HepG2 (cell line): Measurements from ENCODE around the gene RAPGEF6. TPM values are rescaled to one million over a fixed set of nuclear protein-coding genes. Genes with fewer than 3 reads are reported as not detected.

ENCODE experiments used
- ATAC-seq: fragments of 200-7000 bp; cut with Tn5 transposase; 3 replicates; pipeline ENCODE4 v1.9.1; 2020; ENCODE audit warnings: mild to moderate bottlenecking, moderate library complexity
- BruUV-seq: library from RNA; stranded (reverse); fragments of 400-500 nt; replicated peaks from 2 replicates; lab custom pipeline; 2021; lab: Mats Ljungman, UMichigan
- CTCF ChIA-PET: fragments of 300-600 bp; formaldehyde crosslinking; extraction: SDS; loops from one replicate; lab custom pipeline; 2021; ENCODE audit warnings: low total read pairs, inconsistent platforms, low intra/inter-chr PET ratio; lab: Yijun Ruan, JAX
- POLR2A ChIA-PET: fragments of 350-600 bp; sonication (Branson Sonifier 250); formaldehyde crosslinking; loops from one replicate; lab custom pipeline; 2020; ENCODE audit warnings: antibody characterized with exemption, inconsistent platforms; lab: Yijun Ruan, JAX
- DNase-seq: peaks from one replicate; pipeline ENCODE4 v3.0.0-alpha.2; 2015; ENCODE audit warnings: low spot score
- FAIRE-seq: peaks from 3 replicates; lab custom pipeline; 2011; peaks lifted over from hg19 to GRCh38; lab: Jason Lieb, UNC
- H2AFZ ChIP-seq: one replicate; pipeline ENCODE4 v1.6.1; 2011; ENCODE audit warnings: low read length, inconsistent platforms
- H3K27ac ChIP-seq: fragments of 300-600 bp; 3 replicates; pipeline ENCODE4 v1.8.0; 2011; ENCODE audit warnings: mixed run types, mild to moderate bottlenecking, mixed read lengths, low read length, inconsistent platforms; ENCODE audit not compliant: insufficient read depth; ENCODE audit errors: extremely low read length
- H3K27me3 ChIP-seq, 2 experiments: fragments of 200-600 bp in 1 of 2; 2 replicates in 1 of 2; 3 replicates in 1 of 2; pipeline versions ENCODE4 v1.6.0 to v1.8.0; 2011; ENCODE audit warnings: low read length in 2 of 2, mild to moderate bottlenecking in 2 of 2, moderate library complexity in 2 of 2, inconsistent platforms in 1 of 2; ENCODE audit not compliant: insufficient read depth in 2 of 2, control insufficient read depth in 1 of 2
- H3K36me3 ChIP-seq, 2 experiments: fragments of 200-600 bp in 1 of 2; replicated peaks in 1 of 2; 2 replicates in 1 of 2; 3 replicates in 1 of 2; pipeline versions ENCODE4 v1.5.1 to v1.8.0; 2011; ENCODE audit warnings: low read length in 2 of 2, inconsistent platforms in 1 of 2; ENCODE audit not compliant: insufficient read depth in 2 of 2, control insufficient read depth in 1 of 2
- H3K4me1 ChIP-seq: 2 replicates; pipeline ENCODE4 v1.5.1; 2012; ENCODE audit warnings: low read length, inconsistent platforms; ENCODE audit not compliant: insufficient read depth
- H3K4me2 ChIP-seq: 2 replicates; pipeline ENCODE4 v1.6.0; 2011; ENCODE audit warnings: low read depth, low read length, inconsistent platforms
- H3K4me3 ChIP-seq, 3 experiments: fragments of 200-600 bp in 1 of 3; sonication (generic), shearing (Covaris generic) in 1 of 3; replicated peaks in 1 of 3; 2 replicates each; pipeline ENCODE4 v1.5.1; 2011 to 2016; ENCODE audit warnings: low read length in 3 of 3, inconsistent platforms in 2 of 3, low read depth in 2 of 3, mild to moderate bottlenecking in 2 of 3, control low read depth in 1 of 3, mixed read lengths in 1 of 3; ENCODE audit not compliant: insufficient read depth in 1 of 3
- H3K79me2 ChIP-seq: one replicate; pipeline ENCODE4 v1.6.1; 2011; ENCODE audit warnings: low read length, inconsistent platforms; ENCODE audit not compliant: insufficient read depth
- H3K9ac ChIP-seq: 2 replicates; pipeline ENCODE4 v1.6.0; 2011; ENCODE audit warnings: mild to moderate bottlenecking, low read depth, low read length, inconsistent platforms; ENCODE audit not compliant: insufficient read depth
- H3K9me3 ChIP-seq: 2 replicates; pipeline ENCODE4 v1.5.1; 2012; ENCODE audit warnings: mild to moderate bottlenecking, low read length
- H4K20me1 ChIP-seq: 2 replicates; pipeline ENCODE4 v1.6.0; 2011; ENCODE audit warnings: inconsistent platforms, mild to moderate bottlenecking, low read length, moderate library complexity; ENCODE audit not compliant: insufficient read depth
- AHDC1 ChIP-seq: sonication (generic); formaldehyde crosslinking; IDR thresholded peaks from 2 replicates; pipeline ENCODE4 v1.5.1; 2020; ENCODE audit warnings: mild to moderate bottlenecking, missing genetic modification reagents, borderline replicate concordance
- MAFK ChIP-seq, 2 experiments: IDR thresholded peaks in 1 of 2; conservative IDR thresholded peaks in 1 of 2; 2 replicates each; pipeline ENCODE4 v1.6.1; 2011; ENCODE audit warnings: improper control_type of control experiment in 2 of 2, low read length in 2 of 2
- RBM22 ChIP-seq: fragments of 200-400 bp; formaldehyde crosslinking; optimal IDR thresholded peaks from 2 replicates; pipeline ENCODE3; 2017; ENCODE audit warnings: mild to moderate bottlenecking, low read length, moderate library complexity
- ZNF484 ChIP-seq: sonication (generic); formaldehyde crosslinking; IDR thresholded peaks from 2 replicates; pipeline ENCODE4 v1.5.1; 2020; ENCODE audit warnings: mild to moderate bottlenecking, low read depth, missing genetic modification reagents, borderline replicate concordance
- WGBS: methylation state at CpG from one replicate; pipeline ENCODE4 v1.1.6; 2017; ENCODE audit warnings: low lambda C conversion rate; 5-methylcytosine and 5-hydroxymethylcytosine counted together
- in situ Hi-C: cut with HindIII; loops from 2 replicates; pipeline ENCODE4 v1.10.0; 2017; ENCODE audit warnings: low pct_unique_long_range_greater_than_20kb; ENCODE audit not compliant: extremely low pct_ligation_motif_present
- intact Hi-C: fragments of 100-400 bp; cut with micrococcal nuclease; formaldehyde crosslinking; loops from one replicate; pipeline ENCODE4 v1.10.0; 2022; ENCODE audit not compliant: unreplicated experiment
- polyA plus RNA-seq, 8 experiments: library from polyadenylated mRNA; depleted of rRNA in 3 of 8; stranded (reverse) in 7 of 8; unstranded in 1 of 8; fragments of >200 nt; fragmentation: Illumina TruSeq in 4 of 8; extraction: Trizol in 4 of 8; gene quantifications; 2 replicates each; pipeline versions ENCODE4 v1.2.1 to v1.2.3, GENCODE V29; 2011 to 2016; ENCODE audit warnings: low read depth in 4 of 8, missing spikeins in 1 of 8, mixed read lengths in 1 of 8; ENCODE audit not compliant: insufficient read depth in 1 of 8
- total RNA-seq, 5 experiments: library from RNA; depleted of rRNA; stranded (reverse); fragments of >200 nt; fragmentation: Illumina TruSeq; extraction: Trizol; gene quantifications; 2 replicates each; pipeline ENCODE4 v1.2.3, GENCODE V29; 2016; ENCODE audit warnings: low read depth in 1 of 5
- TF ChIP-seq, protein P1 (sequence below): sonication (generic); formaldehyde crosslinking; IDR thresholded peaks from 2 replicates; pipeline ENCODE4 v1.9.0; 2021; ENCODE audit warnings: mild to moderate bottlenecking, missing genetic modification reagents
- TF ChIP-seq, protein P2 (sequence below): IDR thresholded peaks from 2 replicates; pipeline ENCODE4 v1.6.1; 2016; ENCODE audit warnings: low read depth

The RAPGEF6 gene
- total and polyA plus RNA-seq, 2 of the 13 experiments (the other 11 are each of a cell fraction or from before 2014, with no cell fraction given) = 7.7 to 24.6 TPM

- TF ChIP-seq, protein P1, sequence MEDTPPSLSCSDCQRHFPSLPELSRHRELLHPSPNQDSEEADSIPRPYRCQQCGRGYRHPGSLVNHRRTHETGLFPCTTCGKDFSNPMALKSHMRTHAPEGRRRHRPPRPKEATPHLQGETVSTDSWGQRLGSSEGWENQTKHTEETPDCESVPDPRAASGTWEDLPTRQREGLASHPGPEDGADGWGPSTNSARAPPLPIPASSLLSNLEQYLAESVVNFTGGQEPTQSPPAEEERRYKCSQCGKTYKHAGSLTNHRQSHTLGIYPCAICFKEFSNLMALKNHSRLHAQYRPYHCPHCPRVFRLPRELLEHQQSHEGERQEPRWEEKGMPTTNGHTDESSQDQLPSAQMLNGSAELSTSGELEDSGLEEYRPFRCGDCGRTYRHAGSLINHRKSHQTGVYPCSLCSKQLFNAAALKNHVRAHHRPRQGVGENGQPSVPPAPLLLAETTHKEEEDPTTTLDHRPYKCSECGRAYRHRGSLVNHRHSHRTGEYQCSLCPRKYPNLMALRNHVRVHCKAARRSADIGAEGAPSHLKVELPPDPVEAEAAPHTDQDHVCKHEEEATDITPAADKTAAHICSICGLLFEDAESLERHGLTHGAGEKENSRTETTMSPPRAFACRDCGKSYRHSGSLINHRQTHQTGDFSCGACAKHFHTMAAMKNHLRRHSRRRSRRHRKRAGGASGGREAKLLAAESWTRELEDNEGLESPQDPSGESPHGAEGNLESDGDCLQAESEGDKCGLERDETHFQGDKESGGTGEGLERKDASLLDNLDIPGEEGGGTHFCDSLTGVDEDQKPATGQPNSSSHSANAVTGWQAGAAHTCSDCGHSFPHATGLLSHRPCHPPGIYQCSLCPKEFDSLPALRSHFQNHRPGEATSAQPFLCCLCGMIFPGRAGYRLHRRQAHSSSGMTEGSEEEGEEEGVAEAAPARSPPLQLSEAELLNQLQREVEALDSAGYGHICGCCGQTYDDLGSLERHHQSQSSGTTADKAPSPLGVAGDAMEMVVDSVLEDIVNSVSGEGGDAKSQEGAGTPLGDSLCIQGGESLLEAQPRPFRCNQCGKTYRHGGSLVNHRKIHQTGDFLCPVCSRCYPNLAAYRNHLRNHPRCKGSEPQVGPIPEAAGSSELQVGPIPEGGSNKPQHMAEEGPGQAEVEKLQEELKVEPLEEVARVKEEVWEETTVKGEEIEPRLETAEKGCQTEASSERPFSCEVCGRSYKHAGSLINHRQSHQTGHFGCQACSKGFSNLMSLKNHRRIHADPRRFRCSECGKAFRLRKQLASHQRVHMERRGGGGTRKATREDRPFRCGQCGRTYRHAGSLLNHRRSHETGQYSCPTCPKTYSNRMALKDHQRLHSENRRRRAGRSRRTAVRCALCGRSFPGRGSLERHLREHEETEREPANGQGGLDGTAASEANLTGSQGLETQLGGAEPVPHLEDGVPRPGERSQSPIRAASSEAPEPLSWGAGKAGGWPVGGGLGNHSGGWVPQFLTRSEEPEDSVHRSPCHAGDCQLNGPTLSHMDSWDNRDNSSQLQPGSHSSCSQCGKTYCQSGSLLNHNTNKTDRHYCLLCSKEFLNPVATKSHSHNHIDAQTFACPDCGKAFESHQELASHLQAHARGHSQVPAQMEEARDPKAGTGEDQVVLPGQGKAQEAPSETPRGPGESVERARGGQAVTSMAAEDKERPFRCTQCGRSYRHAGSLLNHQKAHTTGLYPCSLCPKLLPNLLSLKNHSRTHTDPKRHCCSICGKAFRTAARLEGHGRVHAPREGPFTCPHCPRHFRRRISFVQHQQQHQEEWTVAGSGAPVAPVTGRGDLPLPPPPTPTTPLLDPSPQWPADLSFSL (CRISPR knock-in tag) = no peak
These were observed 89.2 kb downstream of the RAPGEF6 start (continued) for GRCh38 chr5:131545845-131546244.

- BruUV-seq = no TSS peak
- H3K27me3 ChIP-seq = no peaks in the 10 kb centered on the region
- no peak for DNase-seq
- H3K79me2 ChIP-seq = peaks cover 2% of the 10 kb centered on the region
- ChIA-PET POLR2A (no interaction called here), CTCF (no interaction called here)
- no peak overlapping the region for H3K4me3 ChIP-seq
- no peak for FAIRE-seq
- no peak overlapping the region for H3K9ac ChIP-seq
- H3K27ac ChIP-seq = no peak overlapping the region
- no peak for ATAC-seq
- in situ Hi-C loops (no loop called here), intact Hi-C loops (no loop called here)
- H3K4me1 ChIP-seq = peaks cover 41% of the 10 kb centered on the region
- peaks cover 2 to 4% of the 10 kb centered on the region in 2 experiments; a peak in 2 of 5 replicates for H3K36me3 ChIP-seq
- no peaks in the 10 kb centered on the region; the same call in 1 of the 2 replicates for H4K20me1 ChIP-seq
- H3K4me2 ChIP-seq = no peak overlapping the region
- 83% methylated on average over 1 of the region's 1 CpG for WGBS
- no peak overlapping the region for H2AFZ ChIP-seq
- no peaks in the 10 kb centered on the region for H3K9me3 ChIP-seq
- TF ChIP-seq, protein P2, sequence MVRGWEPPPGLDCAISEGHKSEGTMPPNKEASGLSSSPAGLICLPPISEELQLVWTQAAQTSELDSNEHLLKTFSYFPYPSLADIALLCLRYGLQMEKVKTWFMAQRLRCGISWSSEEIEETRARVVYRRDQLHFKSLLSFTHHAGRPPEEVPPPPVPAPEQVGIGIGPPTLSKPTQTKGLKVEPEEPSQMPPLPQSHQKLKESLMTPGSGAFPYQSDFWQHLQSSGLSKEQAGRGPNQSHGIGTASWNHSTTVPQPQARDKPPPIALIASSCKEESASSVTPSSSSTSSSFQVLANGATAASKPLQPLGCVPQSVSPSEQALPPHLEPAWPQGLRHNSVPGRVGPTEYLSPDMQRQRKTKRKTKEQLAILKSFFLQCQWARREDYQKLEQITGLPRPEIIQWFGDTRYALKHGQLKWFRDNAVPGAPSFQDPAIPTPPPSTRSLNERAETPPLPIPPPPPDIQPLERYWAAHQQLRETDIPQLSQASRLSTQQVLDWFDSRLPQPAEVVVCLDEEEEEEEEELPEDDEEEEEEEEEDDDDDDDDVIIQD (CRISPR knock-in tag) = peak; percentile 51; the same call in 1 of the 2 replicates
- 0 out of 4 replicates have a peak, but pooled peaks of 1 of the 2 experiments have one; percentile 5 for TF ChIP-seq MAFK (conservative IDR thresholded peaks at IDR 0.05 in 1 of 2, IDR thresholded peaks at IDR 0.05 in 1 of 2; ENCODE audit: low read length in 2 of 2)
- TF ChIP-seq RBM22 = no peak
- TF ChIP-seq ZNF484 = no peak
- TF ChIP-seq AHDC1 = peak; percentile 22; the same call in 1 of the 2 replicates
These were observed 92.3 kb downstream of the RAPGEF6 start for GRCh38 chr5:131542723-131543122.
